HG03432 (cell line): ENCODE data around the gene MCC.

Experiments used
- ATAC-seq: cut with Tn5 transposase; IDR thresholded peaks from one replicate; pipeline ENCODE4 v1.9.1; 2021; ENCODE audit warnings: mild to moderate bottlenecking, moderate library complexity; ENCODE audit not compliant: unreplicated experiment

The MCC gene

DNA sequence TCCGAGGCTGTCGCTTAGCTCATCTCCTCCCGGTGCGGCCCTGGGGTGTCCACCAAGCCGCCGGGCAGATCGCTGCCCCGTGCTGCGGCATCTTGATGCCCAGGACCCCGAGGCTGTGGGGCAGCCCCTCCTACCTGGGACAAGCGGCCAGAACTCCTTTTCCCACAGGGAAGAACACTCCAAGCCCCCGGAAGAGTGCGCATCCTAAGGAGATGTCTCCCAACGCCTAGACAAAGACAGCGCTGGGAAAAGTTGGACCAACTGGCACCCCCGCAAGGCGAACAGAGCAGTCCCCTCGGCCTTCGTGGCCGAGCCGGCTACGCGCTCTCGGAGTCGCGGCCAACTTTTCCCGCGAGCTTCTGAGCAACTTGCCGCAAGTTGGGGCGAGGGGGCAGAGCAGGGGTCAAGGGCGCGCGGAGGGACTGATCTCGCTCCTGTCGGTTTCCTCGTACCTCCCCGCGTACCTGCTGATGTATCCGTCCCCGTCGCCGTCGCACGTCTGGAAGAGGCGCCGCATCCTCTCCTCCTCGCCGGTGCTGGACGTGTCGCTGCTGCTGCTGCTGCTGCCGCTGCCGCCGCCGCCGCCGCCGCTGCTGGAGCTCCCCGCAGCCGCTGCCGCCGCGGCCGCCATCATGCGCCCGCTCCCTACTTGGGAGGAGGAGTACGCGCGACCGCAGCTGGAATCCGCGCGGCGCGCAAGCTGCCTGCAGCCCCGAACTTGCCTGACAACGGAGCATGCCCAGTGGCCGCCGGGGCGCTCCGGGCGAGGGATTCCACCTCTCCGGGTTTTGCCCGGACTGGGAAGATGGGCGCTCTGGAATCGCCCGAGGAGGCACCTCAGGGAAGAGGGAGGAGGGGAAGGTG is at the start of gene MCC:
Gene MCC (minus strand): TSS at position 673 of the 864 bp plus-strand sequence.
- peak; percentile 54 for ATAC-seq

- no peak for ATAC-seq
Observed at GRCh38 chr5:113531481-113532159, 43.4 kb upstream of the MCC start.

DNA sequence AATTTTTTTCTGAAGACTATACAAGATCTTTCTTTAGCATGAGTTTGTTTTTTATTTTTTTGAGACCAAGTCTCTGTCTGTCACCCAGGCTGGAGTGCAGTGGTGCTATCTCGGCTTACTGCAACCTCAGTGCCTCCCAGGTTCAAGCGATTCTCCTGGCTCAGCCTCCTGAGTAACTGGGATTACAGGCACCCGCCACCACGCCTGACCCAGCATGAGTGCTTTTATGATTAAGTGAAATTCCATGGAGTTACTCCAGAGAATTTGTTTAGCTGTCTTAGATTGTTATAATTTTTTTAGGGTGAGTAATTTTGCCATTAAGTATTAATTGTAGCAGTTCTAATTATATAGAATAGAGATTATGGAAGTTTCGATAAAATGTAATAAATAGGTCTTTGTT is 39.5 kb upstream of the MCC start:
- no peak for ATAC-seq

GRCh38 chr5:113526421-113526820 is 38.2 kb upstream of the MCC start:
- no peak for ATAC-seq

DNA sequence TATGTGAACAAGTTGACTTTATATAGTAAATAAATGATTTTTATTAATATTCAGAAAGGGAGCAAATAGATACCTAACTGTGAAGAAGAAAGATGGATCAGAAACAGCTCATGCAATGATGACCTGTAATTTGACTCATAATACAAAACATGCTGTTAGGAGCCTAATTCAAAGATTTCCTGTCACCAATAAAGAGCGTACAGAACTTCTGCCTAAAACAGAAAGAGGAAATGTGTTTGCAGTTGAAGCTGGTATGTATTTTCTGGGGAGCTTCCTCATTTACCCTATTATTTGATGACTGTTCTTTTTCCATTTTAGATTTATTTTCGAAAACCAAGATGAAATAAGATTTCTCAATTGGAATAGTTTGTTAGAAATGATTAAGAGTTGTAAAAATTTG is 36.7 kb upstream of the MCC start:
- peak; percentile 57 for ATAC-seq

- no peak for ATAC-seq
Observed at GRCh38 chr5:113523168-113523567, 34.9 kb upstream of the MCC start.

DNA sequence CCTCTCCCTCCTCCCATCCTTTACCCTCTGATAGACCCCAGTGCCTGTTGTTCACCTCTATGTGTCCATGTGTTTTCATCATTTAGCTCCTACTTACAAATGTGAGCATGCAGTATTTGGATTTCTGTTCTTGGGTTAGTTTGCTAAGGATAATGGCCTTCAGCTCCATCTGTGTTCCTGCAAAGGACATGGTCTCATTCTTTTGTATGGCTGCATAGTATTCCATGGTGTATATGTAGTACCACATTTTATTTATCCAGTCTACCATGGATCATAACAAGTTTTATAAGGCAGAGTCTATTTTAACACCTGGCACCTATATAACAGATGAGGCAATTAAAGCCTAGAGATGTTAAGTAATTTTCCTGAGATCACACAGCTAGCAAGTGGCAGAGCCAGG is 32.6 kb upstream of the MCC start:
- ATAC-seq, result no peak

DNA sequence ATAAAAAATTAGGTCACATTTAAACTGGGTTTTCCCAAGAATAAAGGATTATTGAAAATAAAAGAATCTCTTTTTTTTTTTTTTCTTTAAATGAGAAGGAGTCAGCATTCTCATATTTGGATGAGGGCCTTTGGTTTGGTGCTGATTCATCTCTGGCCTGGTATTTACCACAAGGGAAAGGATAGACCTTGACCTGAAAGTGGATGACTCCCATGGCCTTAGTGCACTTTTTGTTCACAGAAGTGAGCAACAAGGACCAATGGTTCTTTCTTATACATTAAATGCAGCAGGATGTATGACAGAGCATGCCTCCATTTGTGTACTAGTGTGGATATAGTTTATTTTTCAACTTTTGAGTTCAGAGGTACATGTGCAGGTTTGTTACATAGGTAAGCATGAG is 32.2 kb upstream of the MCC start:
- ATAC-seq, result peak; percentile 81

GRCh38 chr5:113519412-113519811 is 31.2 kb upstream of the MCC start:
- no peak for ATAC-seq

- no peak for ATAC-seq
Observed at GRCh38 chr5:113518884-113519283, 30.6 kb upstream of the MCC start.

DNA sequence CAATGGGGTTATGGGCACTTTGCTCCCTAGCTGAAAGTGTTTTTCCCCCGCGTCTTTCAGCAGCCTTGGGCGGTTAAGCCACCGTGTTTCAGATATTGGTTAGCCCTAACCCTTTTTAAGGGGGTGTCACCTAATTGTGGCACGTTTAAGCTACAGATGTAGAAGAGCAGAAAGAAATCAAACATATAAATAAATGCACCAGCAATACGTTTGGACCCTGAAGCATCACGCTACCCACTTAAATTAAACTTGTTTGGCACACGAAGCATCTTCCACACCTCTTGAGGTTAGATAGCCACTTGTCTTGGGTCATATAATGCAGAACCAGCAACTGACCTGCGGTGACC is 26.0 kb upstream of the MCC start:
- ATAC-seq, result no peak

DNA sequence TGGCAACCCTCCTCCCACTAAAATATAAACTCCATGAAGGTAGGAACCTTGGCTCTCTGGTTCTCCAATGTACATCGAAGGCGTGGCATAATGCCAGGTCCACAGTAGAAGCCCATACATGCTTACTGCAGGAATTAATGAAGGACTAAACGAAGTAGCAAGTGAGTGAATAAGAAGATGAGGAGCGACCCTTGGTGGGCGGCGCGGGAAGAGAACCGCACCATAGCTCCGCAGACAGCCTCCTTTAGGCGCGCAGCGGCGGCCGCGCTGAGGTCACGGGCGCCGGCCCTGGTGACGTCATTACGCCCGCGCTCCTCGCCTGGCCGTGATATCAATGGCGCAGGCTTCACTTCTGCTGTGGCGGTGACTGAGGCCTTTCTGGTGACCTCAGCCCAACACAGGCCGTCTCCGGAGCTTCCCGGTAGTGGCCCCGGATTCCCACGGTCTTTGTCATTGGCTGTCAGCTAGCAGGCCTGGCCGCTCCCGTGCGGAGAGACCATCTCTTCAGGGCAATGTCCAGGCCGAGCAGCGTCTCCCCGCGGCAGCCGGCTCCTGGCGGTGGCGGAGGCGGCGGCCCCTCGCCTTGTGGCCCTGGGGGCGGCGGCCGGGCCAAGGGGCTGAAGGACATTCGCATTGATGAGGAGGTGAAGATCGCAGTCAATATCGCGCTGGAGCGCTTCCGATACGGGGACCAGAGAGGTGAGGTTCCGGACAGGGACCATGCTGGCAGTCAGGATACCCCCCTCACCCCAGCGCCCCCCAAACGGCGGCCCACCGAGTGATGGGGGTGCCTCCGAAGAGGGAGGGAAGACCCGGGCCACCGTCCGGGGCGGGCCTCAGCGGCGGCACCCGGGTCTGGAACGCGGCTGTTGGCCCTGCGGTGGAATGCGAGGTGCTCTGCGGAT is 25.4 kb upstream of the MCC start, which contains the start of gene YTHDC2:
Gene YTHDC2 (plus strand): TSS at position 311 of the 905 bp plus-strand sequence. CDS start 202 bp downstream, at position 513.
- ATAC-seq, result peak; percentile 99

DNA sequence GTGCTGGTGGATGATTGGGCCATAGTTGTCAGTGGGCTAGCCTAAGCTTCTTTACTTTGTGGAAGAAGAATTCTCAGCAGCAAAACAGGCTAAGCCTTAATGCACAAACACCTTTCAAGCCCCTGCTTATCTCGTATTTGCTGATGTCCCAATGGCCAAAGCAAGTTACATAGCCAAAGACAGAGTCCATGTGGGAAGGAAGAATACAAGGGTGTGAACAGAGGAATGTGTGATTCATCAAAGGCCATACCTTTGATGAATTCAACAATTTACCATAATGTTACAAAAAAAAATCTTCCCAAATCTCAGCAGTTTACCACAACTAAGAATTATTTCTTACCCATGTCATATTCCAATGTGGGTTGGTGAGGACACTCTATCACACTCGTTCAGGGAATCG is 24.1 kb upstream of the MCC start:
- ATAC-seq, result no peak

DNA sequence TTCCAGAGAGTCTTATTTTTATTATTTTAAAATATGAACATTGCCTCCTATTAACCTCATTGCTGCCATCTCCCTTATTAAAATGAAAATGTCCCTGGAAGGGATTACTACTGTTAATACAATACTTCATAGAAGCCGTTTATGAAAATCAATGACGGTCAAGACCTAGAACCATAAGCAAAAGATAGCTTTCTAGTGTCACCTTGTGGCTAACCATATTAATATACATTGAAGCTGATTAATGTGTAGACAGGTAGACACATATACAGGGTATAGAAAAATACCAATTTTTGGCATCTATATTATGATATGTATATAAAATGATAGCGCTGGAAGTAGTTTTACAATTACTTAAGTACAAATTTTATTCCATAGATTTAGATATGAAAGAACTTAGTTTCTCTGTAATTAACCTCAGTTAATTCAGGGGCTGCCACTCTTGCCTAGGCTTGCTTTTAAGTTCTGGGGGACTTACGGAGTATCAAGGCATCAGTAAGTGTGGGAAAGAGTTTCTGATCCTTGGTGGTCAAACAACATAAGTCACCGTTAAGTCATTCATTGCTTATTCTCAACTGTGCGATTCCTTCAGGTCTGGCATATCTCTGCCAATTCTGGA is 22.7 kb upstream of the MCC start:
- ATAC-seq, result no peak

- ATAC-seq, result no peak
Observed at GRCh38 chr5:113508756-113509155, 20.5 kb upstream of the MCC start.

- ATAC-seq, result no peak
Observed at GRCh38 chr5:113507601-113508000, 19.3 kb upstream of the MCC start.

DNA sequence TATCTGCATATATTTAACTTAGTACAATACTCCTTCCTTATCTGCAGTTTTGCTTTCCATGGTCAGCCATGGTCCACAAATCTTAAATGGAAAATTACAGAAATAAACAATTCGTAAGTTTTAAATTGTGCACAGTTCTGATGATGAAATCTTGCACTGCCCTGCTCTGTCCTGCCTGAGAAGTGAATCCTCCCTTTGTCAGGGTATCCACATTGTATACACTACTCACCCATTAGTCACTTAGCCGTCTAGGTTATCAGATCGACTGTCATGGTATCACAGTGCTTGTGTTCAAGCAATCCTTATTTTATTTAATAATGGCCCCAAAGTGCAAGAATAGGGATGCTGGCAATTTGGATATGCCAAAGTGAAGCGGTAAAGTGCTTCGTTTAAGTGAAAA is 16.9 kb upstream of the MCC start:
- no peak for ATAC-seq

- ATAC-seq, result no peak
Observed at GRCh38 chr5:113503146-113503545, 14.9 kb upstream of the MCC start.

DNA sequence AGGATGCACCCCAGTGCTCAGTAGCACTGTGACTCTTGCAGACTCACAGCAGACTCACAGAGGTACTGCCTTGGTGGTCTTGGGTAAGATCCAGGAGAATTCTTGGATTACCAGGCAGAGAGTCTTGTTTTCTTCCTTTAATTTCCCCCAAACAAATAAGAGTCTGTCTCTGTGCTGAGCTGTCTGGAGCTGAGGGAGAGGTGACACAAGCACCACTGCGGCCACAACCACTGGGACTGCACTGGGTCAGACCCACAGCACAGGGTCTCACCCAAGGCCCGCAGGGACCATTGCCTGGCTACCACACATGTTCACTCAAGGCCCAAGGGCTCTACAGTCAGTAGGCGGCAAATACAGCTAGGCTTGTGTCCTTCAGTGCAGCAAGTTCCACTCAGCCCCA is 13.8 kb upstream of the MCC start:
- ATAC-seq, result no peak

DNA sequence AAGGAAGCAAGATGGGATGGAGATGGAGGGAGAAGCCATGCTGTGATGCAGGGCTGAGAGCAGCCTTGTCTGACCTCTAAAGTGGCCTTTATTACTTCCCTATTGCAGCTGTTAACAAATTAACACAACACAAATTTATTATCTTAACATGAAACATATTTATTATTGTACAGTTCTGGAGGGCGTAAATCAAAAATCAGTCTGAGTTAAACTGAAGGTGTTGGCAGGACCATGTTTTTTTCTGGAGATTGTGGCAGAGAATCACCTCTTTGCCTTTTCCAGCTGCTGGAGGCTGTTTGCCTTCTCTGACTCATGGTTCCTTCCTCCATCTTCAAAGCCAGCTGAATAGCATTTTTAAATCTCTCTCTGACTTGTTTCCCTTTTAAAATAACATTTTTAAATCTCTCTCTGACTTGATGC is 7.2 kb upstream of the MCC start:
- no peak for ATAC-seq

DNA sequence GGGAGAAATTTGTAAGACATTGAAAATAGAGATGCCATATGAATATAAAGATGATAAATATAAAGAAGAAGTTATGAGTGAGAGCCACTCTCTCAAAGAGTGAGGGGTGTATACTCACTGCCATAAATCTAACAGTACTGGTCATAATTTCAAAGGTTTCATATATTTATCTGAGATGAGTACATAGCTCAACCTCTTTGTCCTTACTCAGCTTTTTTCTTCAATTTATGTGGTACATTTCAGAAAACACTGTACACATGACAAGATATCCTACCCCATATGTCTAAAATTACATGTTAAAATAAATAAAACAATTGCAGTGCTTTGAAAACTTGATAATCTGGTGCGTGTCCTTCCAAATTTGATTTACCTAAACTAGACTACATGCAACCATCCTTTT is 5.2 kb upstream of the MCC start:
- ATAC-seq, result no peak
